PFSK-1 (cell line): ENCODE measurements around the gene IFNGR2.

Source experiments
- POLR2AphosphoS5 ChIP-seq: IDR thresholded peaks from 2 replicates; pipeline ENCODE4 v1.6.1; 2012; ENCODE audit warnings: low read depth, mild to moderate bottlenecking, control low read depth, low read length, moderate library complexity
- REST ChIP-seq, 2 experiments: IDR thresholded peaks; 2 replicates each; pipeline versions ENCODE4 v1.6.1 to v1.8.0; 2011 to 2012; ENCODE audit warnings: low read depth in 2 of 2, low read length in 2 of 2, control low read depth in 1 of 2, inconsistent platforms in 1 of 2, mild to moderate bottlenecking in 1 of 2, moderate library complexity in 1 of 2; ENCODE audit not compliant: insufficient read depth in 1 of 2

- TF ChIP-seq POLR2AphosphoS5: no peak
- no peak for TF ChIP-seq REST (IDR thresholded peaks at IDR 0.05; ENCODE audit: insufficient read depth in 1 of 2, low read depth in 2 of 2, low read length in 2 of 2)
These were observed 15.9 kb upstream of the IFNGR2 start for GRCh38 chr21:33387294-33387693.
